ENCODE measurements around the gene PKNOX2. TPM values are rescaled to one million over a fixed set of nuclear protein-coding genes. Genes with fewer than 3 reads are reported as not detected.
A peak's percentile ranks its signal among the peaks of the same experiment; 100 is the strongest.

PKNOX2 gene
- total and polyA plus RNA-seq, 10 donors = 0.80 to 8.9 (median 3.5) TPM

GRCh38 chr11:125167292-125167953 is 2.9 kb downstream of the PKNOX2 start:
- 32 to 36% (median 32%) methylated on average over 26 to 28 of the region's 28 CpGs for WGBS, 5 donors
- peak; percentile 27 to 79 (median 76) for TF ChIP-seq POLR2AphosphoS5 (IDR thresholded peaks at IDR 0.05)
- TF ChIP-seq POLR2A (IDR thresholded peaks at IDR 0.05) = no peak
- TF ChIP-seq, protein P1, sequence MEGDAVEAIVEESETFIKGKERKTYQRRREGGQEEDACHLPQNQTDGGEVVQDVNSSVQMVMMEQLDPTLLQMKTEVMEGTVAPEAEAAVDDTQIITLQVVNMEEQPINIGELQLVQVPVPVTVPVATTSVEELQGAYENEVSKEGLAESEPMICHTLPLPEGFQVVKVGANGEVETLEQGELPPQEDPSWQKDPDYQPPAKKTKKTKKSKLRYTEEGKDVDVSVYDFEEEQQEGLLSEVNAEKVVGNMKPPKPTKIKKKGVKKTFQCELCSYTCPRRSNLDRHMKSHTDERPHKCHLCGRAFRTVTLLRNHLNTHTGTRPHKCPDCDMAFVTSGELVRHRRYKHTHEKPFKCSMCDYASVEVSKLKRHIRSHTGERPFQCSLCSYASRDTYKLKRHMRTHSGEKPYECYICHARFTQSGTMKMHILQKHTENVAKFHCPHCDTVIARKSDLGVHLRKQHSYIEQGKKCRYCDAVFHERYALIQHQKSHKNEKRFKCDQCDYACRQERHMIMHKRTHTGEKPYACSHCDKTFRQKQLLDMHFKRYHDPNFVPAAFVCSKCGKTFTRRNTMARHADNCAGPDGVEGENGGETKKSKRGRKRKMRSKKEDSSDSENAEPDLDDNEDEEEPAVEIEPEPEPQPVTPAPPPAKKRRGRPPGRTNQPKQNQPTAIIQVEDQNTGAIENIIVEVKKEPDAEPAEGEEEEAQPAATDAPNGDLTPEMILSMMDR (IDR thresholded peaks at IDR 0.05 in 8 of 11, conservative IDR thresholded peaks at IDR 0.05 in 3 of 11) = no peak
- Histone ChIP-seq H3K4me1 (peaks cover 0 to 57% (median 31%) of the 10 kb centered on the region in 6 donors), H3K36me3 (no peaks in the 10 kb centered on the region), H3K27me3 (replicated peaks in 1 of 7) (peaks cover 0 to 98% (median 37%) of the 10 kb centered on the region in 7 donors), H3K27ac (peak overlapping the region in 7 of 8 donors; percentile 59 to 82 (median 76)), H3K4me3 (peak overlapping the region in 3 of 8 donors; percentile 51 to 77 (median 62)), H3K9me3 (no peaks in the 10 kb centered on the region)
- intact Hi-C loops (cut with DNase I; ENCODE audit: low total_unique reads) = no loop called here
- DNase-seq = peak; percentile 72

- no peak for DNase-seq
- no peak for TF ChIP-seq POLR2AphosphoS5 (IDR thresholded peaks at IDR 0.05)
- no peak for TF ChIP-seq POLR2A (IDR thresholded peaks at IDR 0.05)
- TF ChIP-seq, protein P1 (IDR thresholded peaks at IDR 0.05 in 8 of 11, conservative IDR thresholded peaks at IDR 0.05 in 3 of 11) = no peak
- no peaks in the 10 kb centered on the region for H3K9me3 ChIP-seq
- peak overlapping the region in 5 of 8 donors; percentile 59 to 82 (median 76) for H3K27ac ChIP-seq
- peaks cover 0 to 57% (median 31%) of the 10 kb centered on the region in 6 donors for H3K4me1 ChIP-seq
- no peak overlapping the region for H3K4me3 ChIP-seq
- no peaks in the 10 kb centered on the region for H3K36me3 ChIP-seq
- H3K27me3 ChIP-seq (replicated peaks in 1 of 7) = peaks cover 0 to 97% (median 33%) of the 10 kb centered on the region in 7 donors
- WGBS, 5 donors = 62 to 71% (median 66%) methylated on average over 9 of the region's 9 CpGs
- intact Hi-C loops (cut with DNase I; ENCODE audit: low total_unique reads) = no loop called here
These were observed 3.6 kb downstream of the PKNOX2 start for GRCh38 chr11:125167954-125168835.

DNA sequence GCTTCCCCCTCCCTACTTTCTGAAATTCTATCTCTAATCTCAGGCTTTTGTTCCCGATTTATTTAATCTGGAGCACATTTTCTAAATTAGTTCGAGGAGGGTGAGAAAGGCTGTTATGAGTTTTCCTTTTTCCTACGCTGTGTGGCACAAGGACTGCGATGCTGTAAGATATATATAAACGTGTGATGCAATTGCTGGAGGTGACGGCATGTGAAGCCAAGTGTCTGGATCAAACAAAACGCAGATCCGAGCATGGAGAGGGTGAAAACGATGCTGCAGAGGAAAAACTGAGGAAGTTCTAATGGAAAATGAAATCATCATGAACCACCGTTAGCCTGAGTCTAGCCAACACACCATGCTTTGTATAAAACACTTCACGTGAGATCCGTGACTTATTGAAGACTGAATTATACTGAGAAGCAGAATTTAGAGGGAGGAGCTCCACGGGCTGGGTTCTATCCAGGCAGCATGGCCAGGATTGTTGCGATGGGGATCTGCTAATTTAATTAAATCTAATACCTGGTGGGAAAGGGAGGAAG is 4.4 kb downstream of the PKNOX2 start:
- Histone ChIP-seq H3K36me3 (no peaks in the 10 kb centered on the region), H3K9me3 (no peaks in the 10 kb centered on the region), H3K4me1 (peaks cover 0 to 51% (median 29%) of the 10 kb centered on the region in 6 donors), H3K27ac (peak overlapping the region in 3 of 8 donors; percentile 33 to 58 (median 45)), H3K4me3 (no peak overlapping the region), H3K27me3 (replicated peaks in 1 of 7) (peaks cover 0 to 96% (median 26%) of the 10 kb centered on the region in 7 donors)
- TF ChIP-seq POLR2A (IDR thresholded peaks at IDR 0.05) (no peak), POLR2AphosphoS5 (IDR thresholded peaks at IDR 0.05) (no peak)
- TF ChIP-seq, protein P1 (IDR thresholded peaks at IDR 0.05 in 8 of 11, conservative IDR thresholded peaks at IDR 0.05 in 3 of 11) = no peak
- peak; percentile 20 for DNase-seq
- whole genome bisulfite sequencing, 5 donors = 59 to 68% (median 63%) methylated on average over 14 of the region's 14 CpGs
- intact Hi-C loops (cut with DNase I; ENCODE audit: low total_unique reads) = no loop called here
